ENCODE data around the gene COL6A5.
"Not testable (repeated sequence)": the region's sequence is repeated elsewhere in the genome, so short reads cannot be mapped to it uniquely, and the experiment has no call there.

Gene COL6A5

GRCh38 chr3:130395331-130395730 lies 49.9 kb downstream of the COL6A5 start:
- H3K27me3 Mint-ChIP-seq = peaks cover 12 to 26% of the 10 kb centered on the region in 2 donors
- no peak for ATAC-seq (replicated peaks)
- H3K4me3 Mint-ChIP-seq = no peak overlapping the region
- H3K4me1 Mint-ChIP-seq (ENCODE audit: low read depth in 2 of 2) = no peaks in the 10 kb centered on the region
- no peaks in the 10 kb centered on the region for H3K36me3 Mint-ChIP-seq (ENCODE audit: insufficient read depth)
- H3K9me3 Mint-ChIP-seq = peaks cover 0 to 7% of the 10 kb centered on the region in 2 donors
- H3K27ac Mint-ChIP-seq = no peak overlapping the region
- no peak for DNase-seq

GRCh38 chr3:130395916-130396315 lies 50.4 kb downstream of the COL6A5 start:
- peaks cover 0 to 7% of the 10 kb centered on the region in 2 donors for H3K9me3 Mint-ChIP-seq
- DNase-seq (no peak), ATAC-seq (replicated peaks) (no peak)
- H3K27ac Mint-ChIP-seq = no peak overlapping the region
- H3K27me3 Mint-ChIP-seq = peaks cover 12 to 27% of the 10 kb centered on the region in 2 donors
- no peaks in the 10 kb centered on the region for H3K4me1 Mint-ChIP-seq (ENCODE audit: low read depth in 2 of 2)
- no peaks in the 10 kb centered on the region for H3K36me3 Mint-ChIP-seq (ENCODE audit: insufficient read depth)
- no peak overlapping the region for H3K4me3 Mint-ChIP-seq

GRCh38 chr3:130404401-130404800 lies 58.9 kb downstream of the COL6A5 start:
- H3K27ac Mint-ChIP-seq = no peak overlapping the region
- H3K4me1 Mint-ChIP-seq (ENCODE audit: low read depth in 2 of 2) = no peaks in the 10 kb centered on the region
- ATAC-seq (replicated peaks) (no peak), DNase-seq (no peak)
- H3K36me3 Mint-ChIP-seq (ENCODE audit: insufficient read depth) = no peaks in the 10 kb centered on the region
- H3K27me3 Mint-ChIP-seq = peaks cover 16 to 21% of the 10 kb centered on the region in 2 donors
- H3K9me3 Mint-ChIP-seq = peaks cover 2 to 7% of the 10 kb centered on the region in 2 donors
- no peak overlapping the region for H3K4me3 Mint-ChIP-seq

- no peaks in the 10 kb centered on the region for H3K36me3 Mint-ChIP-seq (ENCODE audit: insufficient read depth)
- peaks cover 0 to 2% of the 10 kb centered on the region in 2 donors for H3K9me3 Mint-ChIP-seq
- ATAC-seq (replicated peaks) = no peak
- no peak overlapping the region for H3K4me3 Mint-ChIP-seq
- DNase-seq = no peak
- peaks cover 12 to 16% of the 10 kb centered on the region in 2 donors for H3K27me3 Mint-ChIP-seq
- H3K27ac Mint-ChIP-seq = no peak overlapping the region
- no peaks in the 10 kb centered on the region for H3K4me1 Mint-ChIP-seq (ENCODE audit: low read depth in 2 of 2)
Observed at GRCh38 chr3:130405956-130406355, 60.5 kb downstream of the COL6A5 start.

GRCh38 chr3:130408253-130408652 lies 62.8 kb downstream of the COL6A5 start:
- H3K27ac Mint-ChIP-seq; ATAC-seq (replicated peaks); H3K9me3 Mint-ChIP-seq; H3K36me3 Mint-ChIP-seq (ENCODE audit: insufficient read depth); H3K4me1 Mint-ChIP-seq (ENCODE audit: low read depth in 2 of 2); DNase-seq; H3K4me3 Mint-ChIP-seq: not testable (repeated sequence)
- H3K27me3 Mint-ChIP-seq = peaks cover 22 to 23% of the 10 kb centered on the region in 2 donors

- Mint-ChIP-seq H3K4me3 (no peak overlapping the region), H3K36me3 (ENCODE audit: insufficient read depth) (no peaks in the 10 kb centered on the region), H3K27me3 (peaks cover 11 to 12% of the 10 kb centered on the region in 2 donors), H3K4me1 (ENCODE audit: low read depth in 2 of 2) (no peaks in the 10 kb centered on the region), H3K27ac (no peak overlapping the region), H3K9me3 (peaks cover 0 to 2% of the 10 kb centered on the region in 2 donors)
- no peak for DNase-seq
- ATAC-seq (replicated peaks) = no peak
Observed at GRCh38 chr3:130411320-130411719, 65.8 kb downstream of the COL6A5 start.

GRCh38 chr3:130412991-130413560 lies 67.6 kb downstream of the COL6A5 start:
- peaks cover 0 to 2% of the 10 kb centered on the region in 2 donors for H3K9me3 Mint-ChIP-seq
- no peak overlapping the region for H3K27ac Mint-ChIP-seq
- H3K36me3 Mint-ChIP-seq (ENCODE audit: insufficient read depth) = no peaks in the 10 kb centered on the region
- ATAC-seq (replicated peaks) (no peak), DNase-seq (no peak)
- peaks cover 11 to 12% of the 10 kb centered on the region in 2 donors for H3K27me3 Mint-ChIP-seq
- H3K4me1 Mint-ChIP-seq (ENCODE audit: low read depth in 2 of 2) = no peaks in the 10 kb centered on the region
- no peak overlapping the region for H3K4me3 Mint-ChIP-seq

GRCh38 chr3:130414457-130414856 lies 69.0 kb downstream of the COL6A5 start:
- no peak for ATAC-seq (replicated peaks)
- Mint-ChIP-seq H3K4me3 (no peak overlapping the region), H3K4me1 (ENCODE audit: low read depth in 2 of 2) (no peaks in the 10 kb centered on the region), H3K27me3 (peaks cover 11 to 12% of the 10 kb centered on the region in 2 donors), H3K9me3 (no peaks in the 10 kb centered on the region), H3K36me3 (ENCODE audit: insufficient read depth) (no peaks in the 10 kb centered on the region), H3K27ac (no peak overlapping the region)
- DNase-seq = no peak

- Mint-ChIP-seq H3K27me3 (peaks cover 0 to 9% of the 10 kb centered on the region in 2 donors), H3K36me3 (ENCODE audit: insufficient read depth) (no peaks in the 10 kb centered on the region), H3K9me3 (peaks cover 0 to 1% of the 10 kb centered on the region in 2 donors), H3K27ac (no peak overlapping the region), H3K4me3 (no peak overlapping the region), H3K4me1 (ENCODE audit: low read depth in 2 of 2) (no peaks in the 10 kb centered on the region)
- ATAC-seq (replicated peaks) (no peak), DNase-seq (no peak)
Observed at GRCh38 chr3:130420466-130420865, 75.0 kb downstream of the COL6A5 start.

- DNase-seq (no peak), ATAC-seq (replicated peaks) (no peak)
- Mint-ChIP-seq H3K4me3 (no peak overlapping the region), H3K4me1 (ENCODE audit: low read depth in 2 of 2) (no peaks in the 10 kb centered on the region), H3K9me3 (peaks cover 0 to 1% of the 10 kb centered on the region in 2 donors), H3K27me3 (peaks cover 0 to 12% of the 10 kb centered on the region in 2 donors), H3K36me3 (ENCODE audit: insufficient read depth) (no peaks in the 10 kb centered on the region), H3K27ac (no peak overlapping the region)
Observed at GRCh38 chr3:130423064-130423463, 77.6 kb downstream of the COL6A5 start.

- ATAC-seq (replicated peaks) = no peak
- H3K36me3 Mint-ChIP-seq (ENCODE audit: insufficient read depth) = no peaks in the 10 kb centered on the region
- no peaks in the 10 kb centered on the region for H3K4me1 Mint-ChIP-seq (ENCODE audit: low read depth in 2 of 2)
Observed at GRCh38 chr3:130424837-130425236, 79.4 kb downstream of the COL6A5 start.

GRCh38 chr3:130425484-130425883 lies 80.0 kb downstream of the COL6A5 start:
- no peak overlapping the region for H3K4me3 Mint-ChIP-seq
- H3K9me3 Mint-ChIP-seq = peaks cover 0 to 1% of the 10 kb centered on the region in 2 donors
- H3K36me3 Mint-ChIP-seq (ENCODE audit: insufficient read depth) = no peaks in the 10 kb centered on the region
- no peak for ATAC-seq (replicated peaks)
- H3K27me3 Mint-ChIP-seq = peaks cover 8 to 17% of the 10 kb centered on the region in 2 donors
- no peaks in the 10 kb centered on the region for H3K4me1 Mint-ChIP-seq (ENCODE audit: low read depth in 2 of 2)
- no peak overlapping the region for H3K27ac Mint-ChIP-seq
- no peak for DNase-seq

More at GRCh38 chr3:130424837-130425236, 79.4 kb downstream of the COL6A5 start:
- no peak overlapping the region for H3K27ac Mint-ChIP-seq
- H3K9me3 Mint-ChIP-seq = peaks cover 0 to 1% of the 10 kb centered on the region in 2 donors
- H3K4me3 Mint-ChIP-seq = no peak overlapping the region
- peaks cover 4 to 14% of the 10 kb centered on the region in 2 donors for H3K27me3 Mint-ChIP-seq
- DNase-seq = no peak

GRCh38 chr3:130426206-130426605 lies 80.7 kb downstream of the COL6A5 start:
- Mint-ChIP-seq H3K9me3 (no peaks in the 10 kb centered on the region), H3K4me1 (ENCODE audit: low read depth in 2 of 2) (no peaks in the 10 kb centered on the region), H3K36me3 (ENCODE audit: insufficient read depth) (no peaks in the 10 kb centered on the region), H3K4me3 (no peak overlapping the region), H3K27ac (no peak overlapping the region), H3K27me3 (peaks cover 8 to 17% of the 10 kb centered on the region in 2 donors)
- ATAC-seq (replicated peaks) (no peak), DNase-seq (no peak)

GRCh38 chr3:130428871-130429712 lies 83.6 kb downstream of the COL6A5 start:
- no peak for DNase-seq
- Mint-ChIP-seq H3K4me1 (ENCODE audit: low read depth in 2 of 2) (no peaks in the 10 kb centered on the region), H3K27me3 (peaks cover 8 to 17% of the 10 kb centered on the region in 2 donors), H3K27ac (no peak overlapping the region), H3K9me3 (no peaks in the 10 kb centered on the region), H3K4me3 (no peak overlapping the region), H3K36me3 (ENCODE audit: insufficient read depth) (no peaks in the 10 kb centered on the region)
- ATAC-seq (replicated peaks) = no peak

Data from effector memory CD8-positive, alpha-beta T cell (primary cell).